ENCODE results near the gene WDR26.
A peak's percentile ranks its signal among the peaks of the same experiment; 100 is the strongest.
"Not testable (repeated sequence)": the region's sequence is repeated elsewhere in the genome, so short reads cannot be mapped to it uniquely, and the experiment has no call there.

The WDR26 gene

GRCh38 chr1:224434691-224435317, at the start of gene WDR26:
Gene WDR26, minus strand, starts transcription at chr1:224434797.
- peak; percentile 86 for DNase-seq
- peak; percentile 94 for ATAC-seq

- ATAC-seq, DNase-seq: not testable (repeated sequence)
Observed at GRCh38 chr1:224483206-224483605, 48.6 kb upstream of the WDR26 start.

GRCh38 chr1:224482619-224483018, 48.0 kb upstream of the WDR26 start:
- DNase-seq (no peak), ATAC-seq (no peak)

- no peak for DNase-seq
- no peak for ATAC-seq
Observed at GRCh38 chr1:224481601-224482000, 47.0 kb upstream of the WDR26 start.

- not testable (repeated sequence) for DNase-seq, ATAC-seq
Observed at GRCh38 chr1:224480888-224481459, 46.4 kb upstream of the WDR26 start.

- not testable (repeated sequence) for DNase-seq, ATAC-seq
Observed at GRCh38 chr1:224480200-224480599, 45.6 kb upstream of the WDR26 start.

- DNase-seq (no peak), ATAC-seq (no peak)
Observed at GRCh38 chr1:224472806-224473205, 38.2 kb upstream of the WDR26 start.

- no peak for DNase-seq
- ATAC-seq: no peak
Observed at GRCh38 chr1:224466154-224466553, 31.6 kb upstream of the WDR26 start.

- no peak for ATAC-seq
- no peak for DNase-seq
Observed at GRCh38 chr1:224459966-224460365, 25.4 kb upstream of the WDR26 start.

GRCh38 chr1:224458996-224459395, 24.4 kb upstream of the WDR26 start:
- DNase-seq: no peak

GRCh38 chr1:224458296-224458695, 23.7 kb upstream of the WDR26 start:
- DNase-seq (no peak), ATAC-seq (no peak)

More at GRCh38 chr1:224458996-224459395, 24.4 kb upstream of the WDR26 start:
- ATAC-seq: no peak

- ATAC-seq (no peak), DNase-seq (no peak)
Observed at GRCh38 chr1:224457782-224458144, 23.2 kb upstream of the WDR26 start.

GRCh38 chr1:224456637-224456953, 22.0 kb upstream of the WDR26 start:
- ATAC-seq (no peak), DNase-seq (no peak)

- DNase-seq (no peak), ATAC-seq (no peak)
Observed at GRCh38 chr1:224454402-224455055, 19.9 kb upstream of the WDR26 start.

GRCh38 chr1:224450561-224451350, 16.2 kb upstream of the WDR26 start:
- DNase-seq (no peak), ATAC-seq (no peak)

- no peak for DNase-seq
Observed at GRCh38 chr1:224450159-224450558, 15.6 kb upstream of the WDR26 start.

GRCh38 chr1:224448453-224449017, 13.9 kb upstream of the WDR26 start:
- ATAC-seq (no peak), DNase-seq (no peak)

More at GRCh38 chr1:224450159-224450558, 15.6 kb upstream of the WDR26 start:
- ATAC-seq: no peak

GRCh38 chr1:224447971-224448370, 13.4 kb upstream of the WDR26 start:
- DNase-seq: no peak

GRCh38 chr1:224447251-224447650, 12.7 kb upstream of the WDR26 start:
- peak; percentile 36 for ATAC-seq
- DNase-seq: no peak

More at GRCh38 chr1:224447971-224448370, 13.4 kb upstream of the WDR26 start:
- ATAC-seq: no peak

GRCh38 chr1:224438989-224439388, 4.4 kb upstream of the WDR26 start:
- no peak for ATAC-seq

GRCh38 chr1:224435999-224436398, 1.4 kb upstream of the WDR26 start:
- DNase-seq: no peak
- ATAC-seq: no peak

More at GRCh38 chr1:224438989-224439388, 4.4 kb upstream of the WDR26 start:
- DNase-seq: no peak

- no peak for DNase-seq
- ATAC-seq: peak; percentile 29
Observed at GRCh38 chr1:224435318-224435763, 744 bp upstream of the WDR26 start.
